Prostate gland (tissue), 2 donors: Measurements from ENCODE around the gene SCG2. TPM values are rescaled to one million over a fixed set of nuclear protein-coding genes. Genes with fewer than 3 reads are reported as not detected.

Experiments used
- DNase-seq: peaks from one replicate; pipeline ENCODE4 v3.0.0-alpha.2; 2019; ENCODE audit warnings: low spot score
- H3K27ac ChIP-seq, 2 donors: fragments of 200-600 bp; sonication (generic); 2 replicates each; pipeline ENCODE4 v1.5.1; 2017 to 2019
- H3K27me3 ChIP-seq: fragments of 200-600 bp; sonication (generic); replicated peaks from 2 replicates; pipeline ENCODE4 v1.5.1; 2019; ENCODE audit not compliant: insufficient read depth
- H3K36me3 ChIP-seq, 2 donors: fragments of 200-600 bp; sonication (generic); 1 replicate in 1 of 2; 2 replicates in 1 of 2; pipeline versions ENCODE4 v1.5.1 to v1.8.1; 2017 to 2019
- H3K4me1 ChIP-seq: fragments of 200-600 bp; sonication (generic); replicated peaks from 2 replicates; pipeline ENCODE4 v1.5.1; 2019
- H3K4me3 ChIP-seq, 2 donors: fragments of 200-600 bp; sonication (generic); 2 replicates each; pipeline ENCODE4 v1.5.1; 2017 to 2019
- H3K9me3 ChIP-seq: fragments of 200-600 bp; sonication (generic); 2 replicates; pipeline ENCODE4 v1.5.1; 2017
- POLR2A ChIP-seq: fragments of 450-650 bp; IDR thresholded peaks from one replicate; pipeline ENCODE4 v1.6.1; 2016; ENCODE audit warnings: antibody characterized with exemption, mild to moderate bottlenecking
- POLR2AphosphoS5 ChIP-seq: sonication (generic); formaldehyde crosslinking; IDR thresholded peaks from one replicate; pipeline ENCODE4 v1.6.1; 2017; ENCODE audit warnings: antibody characterized with exemption
- WGBS: methylation state at CpG from one replicate; pipeline ENCODE4 v1.1.5; 2018; 5-methylcytosine and 5-hydroxymethylcytosine counted together
- intact Hi-C: fragments of 100-400 bp; cut with DNase I; formaldehyde crosslinking; loops from one replicate; pipeline ENCODE4 v1.14.2; 2022
- total RNA-seq, 2 donors: library from RNA; depleted of rRNA; stranded (reverse); fragments of >200 nt; gene quantifications; one replicate each; pipeline ENCODE4 v1.1.0, GENCODE V29; 2016
- TF ChIP-seq, protein P1 (sequence below), 4 experiments: fragments of 200-600 bp in 2 of 4; fragments of 450-650 bp in 2 of 4; sonication (generic) in 2 of 4; IDR thresholded peaks; 1 replicate in 3 of 4; 2 replicates in 1 of 4; pipeline ENCODE4 v1.5.1; 2016 to 2019; ENCODE audit warnings: antibody characterized with exemption in 4 of 4, mild to moderate bottlenecking in 2 of 4, moderate library complexity in 2 of 4

Gene SCG2
- total RNA-seq, 2 donors from 2014 or later: 1.0 to 5.4 TPM

DNA sequence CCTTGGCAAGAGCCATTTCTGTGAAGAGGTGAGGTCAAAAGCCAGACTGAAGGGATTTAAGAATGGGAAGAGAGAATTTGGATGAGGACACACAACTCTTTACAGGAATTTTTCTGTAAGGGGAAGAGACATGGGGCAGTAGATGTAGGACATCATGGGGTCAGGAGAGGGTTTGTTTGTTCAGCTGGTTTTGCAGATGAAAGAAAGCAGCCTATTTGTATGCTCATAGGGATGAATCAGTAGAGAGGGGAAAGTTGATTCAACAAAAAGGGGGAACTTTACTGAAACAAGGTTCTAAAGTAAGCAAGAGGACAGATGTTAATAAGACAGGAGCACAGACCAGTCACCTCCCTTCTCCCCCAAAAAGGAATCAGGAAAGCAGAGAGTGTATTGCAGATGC lies 11.2 kb downstream of the SCG2 start:
- intact Hi-C loops: no loop called here
- Histone ChIP-seq H3K27ac (no peak overlapping the region), H3K4me3 (no peak overlapping the region)

DNA sequence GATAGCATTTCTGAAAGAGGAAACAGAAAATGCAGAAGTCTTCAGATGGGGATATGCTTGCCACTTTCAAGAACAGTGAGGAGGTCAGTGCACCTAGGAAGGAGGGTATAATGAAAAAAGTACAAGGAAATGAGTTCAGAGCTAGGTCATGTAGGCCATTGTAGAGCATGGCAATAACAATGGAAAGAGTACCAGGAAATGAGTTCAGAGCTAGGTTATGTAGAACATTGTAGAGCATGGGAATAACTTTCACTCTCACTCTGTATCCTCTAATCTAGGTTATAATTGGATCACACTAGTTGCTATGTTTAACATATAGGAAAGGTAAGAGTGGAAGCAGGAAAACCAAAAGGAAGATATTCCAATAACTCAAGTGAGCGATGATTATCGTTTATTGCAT lies 12.3 kb downstream of the SCG2 start:
- Histone ChIP-seq H3K36me3 (no peaks in the 10 kb centered on the region), H3K4me1 (no peaks in the 10 kb centered on the region), H3K27me3 (no peaks in the 10 kb centered on the region), H3K4me3 (no peak overlapping the region), H3K9me3 (no peaks in the 10 kb centered on the region), H3K27ac (no peak overlapping the region)
- TF ChIP-seq POLR2AphosphoS5 (no peak), POLR2A (no peak)
- TF ChIP-seq, protein P1, sequence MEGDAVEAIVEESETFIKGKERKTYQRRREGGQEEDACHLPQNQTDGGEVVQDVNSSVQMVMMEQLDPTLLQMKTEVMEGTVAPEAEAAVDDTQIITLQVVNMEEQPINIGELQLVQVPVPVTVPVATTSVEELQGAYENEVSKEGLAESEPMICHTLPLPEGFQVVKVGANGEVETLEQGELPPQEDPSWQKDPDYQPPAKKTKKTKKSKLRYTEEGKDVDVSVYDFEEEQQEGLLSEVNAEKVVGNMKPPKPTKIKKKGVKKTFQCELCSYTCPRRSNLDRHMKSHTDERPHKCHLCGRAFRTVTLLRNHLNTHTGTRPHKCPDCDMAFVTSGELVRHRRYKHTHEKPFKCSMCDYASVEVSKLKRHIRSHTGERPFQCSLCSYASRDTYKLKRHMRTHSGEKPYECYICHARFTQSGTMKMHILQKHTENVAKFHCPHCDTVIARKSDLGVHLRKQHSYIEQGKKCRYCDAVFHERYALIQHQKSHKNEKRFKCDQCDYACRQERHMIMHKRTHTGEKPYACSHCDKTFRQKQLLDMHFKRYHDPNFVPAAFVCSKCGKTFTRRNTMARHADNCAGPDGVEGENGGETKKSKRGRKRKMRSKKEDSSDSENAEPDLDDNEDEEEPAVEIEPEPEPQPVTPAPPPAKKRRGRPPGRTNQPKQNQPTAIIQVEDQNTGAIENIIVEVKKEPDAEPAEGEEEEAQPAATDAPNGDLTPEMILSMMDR (IDR thresholded peaks at IDR 0.05): no peak
- intact Hi-C loops: no loop called here
- 93% methylated on average over 2 of the region's 2 CpGs for WGBS
- no peak for DNase-seq

More for the DNA sequence above, 11.2 kb downstream of the SCG2 start:
- Histone ChIP-seq H3K27me3 (no peaks in the 10 kb centered on the region), H3K9me3 (no peaks in the 10 kb centered on the region), H3K4me1 (no peaks in the 10 kb centered on the region), H3K36me3 (no peaks in the 10 kb centered on the region)
- DNase-seq: no peak
- TF ChIP-seq, protein P1 (IDR thresholded peaks at IDR 0.05): no peak
- no peak for TF ChIP-seq POLR2A
- no peak for TF ChIP-seq POLR2AphosphoS5

DNA sequence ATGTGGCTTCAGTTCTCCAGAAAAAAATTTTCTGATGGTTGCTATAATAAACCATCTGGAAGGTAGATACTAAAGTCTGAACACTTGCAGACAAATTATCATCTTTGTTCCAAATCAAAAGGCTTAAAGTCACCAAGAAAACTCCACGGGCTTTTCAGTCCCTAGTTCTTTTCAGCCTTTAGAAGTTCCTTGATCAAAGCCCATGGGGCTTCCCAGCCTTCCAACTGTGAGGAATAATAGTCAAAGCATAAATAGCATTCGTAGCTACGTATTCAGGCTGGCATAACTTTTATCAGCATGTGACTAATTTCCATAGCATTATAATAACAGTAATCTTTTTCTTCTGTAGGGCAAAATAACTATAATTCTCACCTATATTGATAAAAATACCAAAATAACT lies 13.9 kb downstream of the SCG2 start:
- Histone ChIP-seq H3K27ac (no peak overlapping the region), H3K27me3 (no peaks in the 10 kb centered on the region), H3K4me1 (no peaks in the 10 kb centered on the region), H3K9me3 (no peaks in the 10 kb centered on the region), H3K4me3 (no peak overlapping the region), H3K36me3 (no peaks in the 10 kb centered on the region)
- intact Hi-C loops: no loop called here
- no peak for DNase-seq
- TF ChIP-seq, protein P1 (IDR thresholded peaks at IDR 0.05): no peak
- TF ChIP-seq POLR2A (no peak), POLR2AphosphoS5 (no peak)
- WGBS: 51% methylated on average over 3 of the region's 3 CpGs

DNA sequence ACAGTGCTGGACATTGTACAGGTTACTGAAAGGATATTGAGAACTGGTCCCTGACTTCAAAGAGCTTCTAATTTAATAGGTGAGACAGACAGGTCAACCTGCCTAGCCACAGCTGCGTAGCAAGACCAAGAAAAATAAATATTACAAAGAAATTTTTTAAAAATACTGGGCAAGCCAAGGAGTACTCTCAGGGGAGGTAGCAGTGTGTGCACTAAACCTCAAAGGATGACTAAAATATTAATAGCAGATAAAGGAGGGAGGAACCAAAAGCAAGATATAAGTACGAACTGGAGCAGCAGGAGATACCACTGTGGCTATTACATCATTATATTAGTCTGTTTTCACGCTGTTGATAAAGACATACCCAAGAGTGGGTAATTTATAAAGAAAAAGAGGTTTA lies 14.9 kb downstream of the SCG2 start:
- Histone ChIP-seq H3K9me3 (no peaks in the 10 kb centered on the region), H3K4me1 (no peaks in the 10 kb centered on the region), H3K27ac (no peak overlapping the region), H3K27me3 (no peaks in the 10 kb centered on the region), H3K4me3 (no peak overlapping the region), H3K36me3 (no peaks in the 10 kb centered on the region)
- intact Hi-C loops: no loop called here
- TF ChIP-seq POLR2A (no peak), POLR2AphosphoS5 (no peak)
- TF ChIP-seq, protein P1 (IDR thresholded peaks at IDR 0.05): no peak
- DNase-seq: no peak
- 85% methylated on average over 3 of the region's 3 CpGs for WGBS

DNA sequence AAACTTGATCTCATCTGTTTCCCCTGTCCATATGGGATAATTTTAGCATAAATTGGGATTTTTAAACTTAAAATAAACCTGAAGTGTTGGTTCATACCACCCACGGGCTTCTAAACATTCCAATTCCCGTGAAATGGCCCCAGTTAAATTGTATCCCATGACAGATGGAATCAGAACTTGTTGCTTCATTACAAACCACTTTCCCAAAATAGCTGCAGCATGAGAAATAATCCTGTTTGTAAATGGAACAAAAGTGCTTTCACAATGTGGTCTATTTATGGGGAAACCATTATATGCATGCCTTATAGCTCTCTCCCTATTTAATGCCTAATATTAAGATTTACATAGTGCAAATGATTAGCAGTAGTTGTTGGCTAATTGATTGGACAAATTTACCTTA lies 15.9 kb downstream of the SCG2 start:
- no peak for TF ChIP-seq POLR2A
- no peak for TF ChIP-seq POLR2AphosphoS5
- TF ChIP-seq, protein P1 (IDR thresholded peaks at IDR 0.05): no peak
- Histone ChIP-seq H3K9me3 (no peaks in the 10 kb centered on the region), H3K36me3 (no peaks in the 10 kb centered on the region), H3K4me1 (no peaks in the 10 kb centered on the region), H3K27ac (no peak overlapping the region), H3K4me3 (no peak overlapping the region), H3K27me3 (no peaks in the 10 kb centered on the region)
- 36% methylated on average over 2 of the region's 2 CpGs for WGBS
- intact Hi-C loops: no loop called here
- DNase-seq: no peak
